ENCODE results near the gene SLC2A5. TPM values are rescaled to one million over a fixed set of nuclear protein-coding genes. Genes with fewer than 3 reads are reported as not detected.

SLC2A5 gene
- total RNA-seq, 1 donor from 2014 or later = not detected

DNA sequence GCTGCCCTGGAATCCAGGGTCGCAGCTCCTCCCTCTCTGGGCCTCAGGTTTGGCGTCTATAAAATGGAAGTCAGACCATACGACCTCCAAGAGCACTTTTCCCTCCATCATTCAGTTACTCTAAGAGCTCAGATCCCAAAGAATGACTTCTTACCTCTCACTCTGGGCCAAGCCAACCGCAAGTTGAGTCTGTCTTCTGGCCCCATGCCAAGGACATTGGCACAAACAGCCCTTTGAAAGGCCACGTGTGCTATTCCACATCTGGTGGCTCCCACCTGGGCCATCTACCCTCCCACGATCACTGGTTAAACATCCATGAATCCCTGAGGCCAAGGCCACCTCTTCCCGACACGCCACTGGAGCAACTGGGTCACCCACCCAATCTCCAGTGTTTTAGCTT is 55.6 kb downstream of the SLC2A5 start:
- no peaks in the 10 kb centered on the region for H3K9me3 Mint-ChIP-seq (ENCODE audit: low read depth)
- H3K36me3 Mint-ChIP-seq (ENCODE audit: insufficient read depth) = no peaks in the 10 kb centered on the region
- no peaks in the 10 kb centered on the region for H3K4me1 Mint-ChIP-seq (ENCODE audit: low read depth)
- peaks cover 7% of the 10 kb centered on the region for H3K27me3 Mint-ChIP-seq
- no peak overlapping the region for H3K27ac Mint-ChIP-seq
- TF ChIP-seq, protein P1, sequence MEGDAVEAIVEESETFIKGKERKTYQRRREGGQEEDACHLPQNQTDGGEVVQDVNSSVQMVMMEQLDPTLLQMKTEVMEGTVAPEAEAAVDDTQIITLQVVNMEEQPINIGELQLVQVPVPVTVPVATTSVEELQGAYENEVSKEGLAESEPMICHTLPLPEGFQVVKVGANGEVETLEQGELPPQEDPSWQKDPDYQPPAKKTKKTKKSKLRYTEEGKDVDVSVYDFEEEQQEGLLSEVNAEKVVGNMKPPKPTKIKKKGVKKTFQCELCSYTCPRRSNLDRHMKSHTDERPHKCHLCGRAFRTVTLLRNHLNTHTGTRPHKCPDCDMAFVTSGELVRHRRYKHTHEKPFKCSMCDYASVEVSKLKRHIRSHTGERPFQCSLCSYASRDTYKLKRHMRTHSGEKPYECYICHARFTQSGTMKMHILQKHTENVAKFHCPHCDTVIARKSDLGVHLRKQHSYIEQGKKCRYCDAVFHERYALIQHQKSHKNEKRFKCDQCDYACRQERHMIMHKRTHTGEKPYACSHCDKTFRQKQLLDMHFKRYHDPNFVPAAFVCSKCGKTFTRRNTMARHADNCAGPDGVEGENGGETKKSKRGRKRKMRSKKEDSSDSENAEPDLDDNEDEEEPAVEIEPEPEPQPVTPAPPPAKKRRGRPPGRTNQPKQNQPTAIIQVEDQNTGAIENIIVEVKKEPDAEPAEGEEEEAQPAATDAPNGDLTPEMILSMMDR (IDR thresholded peaks at IDR 0.05; ENCODE audit: unreplicated experiment) = no peak
- H3K4me3 Mint-ChIP-seq (ENCODE audit: low read depth) = no peak overlapping the region
- DNase-seq (ENCODE audit: low spot score, unreplicated experiment) = no peak

DNA sequence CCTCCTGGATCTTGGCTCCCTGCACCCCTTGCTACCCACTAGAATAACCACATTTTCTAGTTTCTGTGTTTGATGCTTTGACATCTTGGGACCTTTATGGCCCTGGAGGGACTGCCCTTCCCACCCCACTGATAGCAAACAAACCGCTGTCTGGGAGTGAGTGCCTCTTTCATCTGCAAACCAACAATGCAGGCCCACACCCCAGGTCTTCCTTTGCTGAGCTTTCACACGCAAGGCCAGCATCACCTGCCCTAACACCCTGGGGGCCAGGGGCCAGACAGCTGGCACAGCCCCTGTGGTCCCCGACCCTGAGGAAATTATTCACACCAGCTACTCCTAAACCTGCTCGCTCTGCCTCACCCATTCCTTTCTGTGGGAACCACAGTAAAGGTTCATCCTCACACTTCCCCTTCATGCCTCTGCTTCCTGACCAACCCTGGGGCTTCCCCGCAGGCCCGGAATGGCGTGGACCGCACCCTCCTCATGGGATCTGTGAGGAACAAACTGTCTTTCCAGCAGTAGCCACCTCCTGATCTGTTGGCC is 58.6 kb downstream of the SLC2A5 start:
- TF ChIP-seq, protein P1 (IDR thresholded peaks at IDR 0.05; ENCODE audit: unreplicated experiment) = no peak

DNA sequence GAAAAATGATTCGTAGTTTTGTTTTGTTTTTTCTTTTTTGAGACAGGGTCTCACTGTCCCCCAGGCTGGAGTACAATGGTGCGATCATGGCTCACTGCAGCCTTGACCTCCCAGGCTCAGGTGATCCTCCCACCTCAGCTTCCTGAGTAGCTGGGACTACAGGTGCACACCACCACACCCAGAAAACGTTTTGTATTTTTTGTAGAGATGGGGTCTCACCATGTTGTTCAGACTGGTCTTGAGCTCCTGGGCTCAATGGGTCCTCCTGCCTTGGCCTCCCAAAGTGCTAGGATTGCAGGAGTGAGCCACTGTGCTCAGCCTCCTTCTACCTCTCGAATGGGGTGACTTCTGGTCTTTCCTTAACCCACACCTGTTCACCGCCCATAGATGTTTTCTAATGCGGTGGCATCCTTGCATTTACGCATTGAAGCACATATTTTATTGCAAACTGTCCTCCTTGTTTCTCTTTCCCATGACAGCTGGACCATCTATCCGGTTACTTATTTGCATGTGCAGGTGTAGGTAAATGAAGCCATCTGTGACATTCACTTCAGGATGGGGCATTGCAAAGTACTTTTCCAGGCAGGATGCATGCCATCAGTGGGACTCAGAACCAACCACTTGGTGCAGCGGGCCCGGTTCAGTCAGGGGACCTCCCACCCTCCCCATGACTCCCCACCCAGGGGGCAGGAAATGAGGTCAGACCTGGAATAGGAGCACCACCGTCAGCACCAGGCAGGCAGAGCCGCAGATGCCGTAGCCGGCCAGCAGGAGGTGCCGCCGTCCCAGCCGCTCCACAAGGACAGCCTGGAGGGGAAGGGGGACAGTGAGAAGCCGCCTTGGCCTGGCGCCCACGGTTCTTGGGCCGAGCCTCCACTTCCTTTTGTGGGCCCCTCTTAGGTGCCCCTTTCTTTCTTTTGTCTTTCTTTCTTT is 59.7 kb downstream of the SLC2A5 start:
- H3K4me1 Mint-ChIP-seq (ENCODE audit: low read depth) = no peaks in the 10 kb centered on the region
- TF ChIP-seq, protein P1 (IDR thresholded peaks at IDR 0.05; ENCODE audit: unreplicated experiment) = peak; percentile 49
- no peaks in the 10 kb centered on the region for H3K9me3 Mint-ChIP-seq (ENCODE audit: low read depth)
- no peak overlapping the region for H3K4me3 Mint-ChIP-seq (ENCODE audit: low read depth)
- DNase-seq (ENCODE audit: low spot score, unreplicated experiment) = no peak
- H3K36me3 Mint-ChIP-seq (ENCODE audit: insufficient read depth) = no peaks in the 10 kb centered on the region
- H3K27me3 Mint-ChIP-seq = peaks cover 8% of the 10 kb centered on the region
- H3K27ac Mint-ChIP-seq = no peak overlapping the region

More for the DNA sequence above, 58.6 kb downstream of the SLC2A5 start:
- Mint-ChIP-seq H3K27ac (peak overlapping the region; percentile 63), H3K4me3 (ENCODE audit: low read depth) (no peak overlapping the region), H3K27me3 (peaks cover 8% of the 10 kb centered on the region), H3K36me3 (ENCODE audit: insufficient read depth) (no peaks in the 10 kb centered on the region), H3K4me1 (ENCODE audit: low read depth) (no peaks in the 10 kb centered on the region), H3K9me3 (ENCODE audit: low read depth) (no peaks in the 10 kb centered on the region)
- DNase-seq (ENCODE audit: low spot score, unreplicated experiment) = no peak

DNA sequence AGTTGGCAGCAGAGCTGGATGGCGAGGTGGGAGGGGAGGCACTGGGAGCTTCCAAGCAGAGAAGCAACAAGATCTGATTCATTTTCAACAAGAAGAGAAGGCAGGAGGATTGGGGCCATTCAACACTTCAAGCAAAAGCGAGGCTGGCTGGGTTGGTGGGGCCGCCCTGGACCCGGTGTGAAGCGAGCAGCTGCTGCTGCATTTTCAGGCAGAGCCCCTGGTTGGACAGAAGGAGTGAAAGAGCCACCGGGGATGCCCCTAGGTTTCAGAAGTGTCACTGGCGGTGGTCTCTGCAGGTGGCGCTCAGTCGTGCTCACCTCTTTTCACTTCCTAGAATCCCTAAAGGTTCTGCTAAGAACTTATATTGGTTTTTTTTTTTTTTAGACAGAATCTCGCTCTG is 61.2 kb downstream of the SLC2A5 start:
- no peak overlapping the region for H3K27ac Mint-ChIP-seq
- no peaks in the 10 kb centered on the region for H3K4me1 Mint-ChIP-seq (ENCODE audit: low read depth)
- no peak overlapping the region for H3K4me3 Mint-ChIP-seq (ENCODE audit: low read depth)
- DNase-seq (ENCODE audit: low spot score, unreplicated experiment) = no peak
- peaks cover 8% of the 10 kb centered on the region for H3K27me3 Mint-ChIP-seq
- no peaks in the 10 kb centered on the region for H3K36me3 Mint-ChIP-seq (ENCODE audit: insufficient read depth)
- no peaks in the 10 kb centered on the region for H3K9me3 Mint-ChIP-seq (ENCODE audit: low read depth)
- TF ChIP-seq, protein P1 (IDR thresholded peaks at IDR 0.05; ENCODE audit: unreplicated experiment) = no peak

DNA sequence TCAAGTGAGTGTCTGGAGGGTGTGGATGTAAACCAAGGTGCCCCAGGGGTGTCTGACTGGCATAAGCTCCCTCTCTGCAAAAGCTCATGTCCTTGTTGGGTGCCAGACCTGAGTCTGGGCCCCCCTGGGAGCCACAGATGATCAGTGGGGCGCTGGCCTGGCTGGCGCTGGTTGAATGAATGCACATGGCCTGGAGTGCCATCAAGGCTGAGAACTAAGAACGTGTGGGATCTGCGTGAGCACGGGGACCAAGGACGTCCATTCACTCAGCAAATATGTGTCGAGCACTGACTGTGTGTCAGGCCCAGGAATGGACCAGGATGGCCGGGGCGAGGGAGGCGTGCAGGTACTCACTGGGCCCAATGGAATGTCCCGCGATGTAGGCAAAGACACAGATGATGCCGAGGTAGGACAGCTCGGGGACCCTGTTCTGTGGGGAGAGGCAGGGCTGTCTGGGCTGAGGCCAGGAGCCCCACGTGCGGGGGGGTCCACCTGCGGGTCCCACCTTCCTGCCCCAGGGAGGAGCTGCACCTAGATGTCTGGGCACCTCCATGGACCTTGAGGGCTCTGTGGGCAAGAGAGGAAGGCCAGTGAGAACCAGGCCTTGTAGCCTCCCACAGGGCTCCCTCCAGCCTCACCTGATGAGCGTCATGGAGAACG is 62.3 kb downstream of the SLC2A5 start:
- DNase-seq (ENCODE audit: low spot score, unreplicated experiment) = no peak
- Mint-ChIP-seq H3K9me3 (ENCODE audit: low read depth) (no peaks in the 10 kb centered on the region), H3K36me3 (ENCODE audit: insufficient read depth) (no peaks in the 10 kb centered on the region), H3K27me3 (peaks cover 11% of the 10 kb centered on the region), H3K4me3 (ENCODE audit: low read depth) (no peak overlapping the region), H3K27ac (no peak overlapping the region), H3K4me1 (ENCODE audit: low read depth) (peaks cover 7% of the 10 kb centered on the region)
- TF ChIP-seq, protein P1 (IDR thresholded peaks at IDR 0.05; ENCODE audit: unreplicated experiment) = no peak

All from progenitor cell of endocrine pancreas (in vitro differentiated cells).